Measurements from ENCODE around the gene KAZN. TPM values are rescaled to one million over a fixed set of nuclear protein-coding genes. Genes with fewer than 3 reads are reported as not detected.
A peak's percentile ranks its signal among the peaks of the same experiment; 100 is the strongest.

The KAZN gene
- total RNA-seq, 3 donors from 2014 or later, result 12.2 to 16.4 (median 16.2) TPM

DNA sequence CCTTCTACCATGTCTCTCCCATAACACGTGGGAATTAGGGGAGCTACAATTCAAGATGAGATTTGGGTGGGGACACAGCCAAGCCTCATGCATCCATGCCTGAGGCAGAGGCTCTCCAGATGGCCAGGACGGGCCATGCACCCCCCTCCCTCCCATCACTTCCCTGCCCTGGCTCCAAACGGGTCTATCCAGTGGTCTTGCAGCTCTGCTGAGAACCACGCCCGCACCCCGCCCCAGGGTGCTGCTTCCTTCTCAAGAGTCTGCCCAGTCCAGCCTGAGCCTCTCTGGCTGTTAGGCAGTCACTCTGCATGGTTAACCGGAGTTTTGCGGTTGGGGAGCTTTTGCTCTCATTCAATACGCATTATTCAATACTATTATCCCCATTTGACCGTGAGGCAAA, 423.6 kb downstream of the KAZN start:
- no peaks in the 10 kb centered on the region for H3K27me3 ChIP-seq
- peaks cover 0 to 3% of the 10 kb centered on the region in 2 donors for H3K4me1 ChIP-seq
- TF ChIP-seq POLR2A (IDR thresholded peaks at IDR 0.05) (no peak), POLR2AphosphoS5 (IDR thresholded peaks at IDR 0.05) (no peak), CTCF (IDR thresholded peaks at IDR 0.05) (no peak)
- intact Hi-C loops (cut with DNase I; ENCODE audit: low total_unique reads), result no loop called here
- H3K4me3 ChIP-seq, result no peak overlapping the region
- H3K9me3 ChIP-seq, result no peaks in the 10 kb centered on the region
- no peaks in the 10 kb centered on the region for H3K36me3 ChIP-seq
- peak overlapping the region; percentile 46 to 57 for H3K27ac ChIP-seq
- no peak for DNase-seq (ENCODE audit: low spot score in 2 of 2)

- Histone ChIP-seq H3K4me3 (no peak overlapping the region), H3K9me3 (no peaks in the 10 kb centered on the region), H3K27ac (peak overlapping the region in 1 of 2 donors; percentile 12), H3K36me3 (no peaks in the 10 kb centered on the region), H3K4me1 (peaks cover 3 to 5% of the 10 kb centered on the region in 2 donors), H3K27me3 (no peaks in the 10 kb centered on the region)
- no peak for TF ChIP-seq CTCF (IDR thresholded peaks at IDR 0.05)
- TF ChIP-seq POLR2A (IDR thresholded peaks at IDR 0.05), result no peak
- no peak for TF ChIP-seq POLR2AphosphoS5 (IDR thresholded peaks at IDR 0.05)
- intact Hi-C loops (cut with DNase I; ENCODE audit: low total_unique reads), result no loop called here
- no peak for DNase-seq (ENCODE audit: low spot score in 2 of 2)
These were observed 424.7 kb downstream of the KAZN start for GRCh38 chr1:15023205-15023604.

DNA sequence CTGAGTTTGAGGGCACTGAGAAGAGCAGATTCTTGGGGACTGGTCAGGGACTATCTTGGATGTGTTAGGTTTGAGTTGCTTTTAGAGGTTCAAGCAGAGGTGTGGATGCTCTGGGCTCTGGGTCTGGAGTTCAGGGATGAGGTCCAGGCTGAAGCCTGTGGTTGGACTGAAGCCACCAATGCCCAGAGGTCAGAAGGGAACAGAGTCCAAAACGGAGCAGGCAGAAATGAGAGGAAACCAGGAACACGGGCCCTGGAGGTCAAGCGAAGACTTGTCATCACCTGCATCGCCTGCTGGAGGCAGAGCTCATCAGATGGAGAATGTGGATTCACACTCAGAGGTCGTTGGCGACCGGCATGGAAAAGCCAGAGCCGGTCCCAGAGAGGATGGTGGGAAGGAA, 425.5 kb downstream of the KAZN start:
- DNase-seq (ENCODE audit: low spot score in 2 of 2), result no peak
- Histone ChIP-seq H3K4me3 (no peak overlapping the region), H3K9me3 (no peaks in the 10 kb centered on the region), H3K4me1 (peaks cover 3 to 6% of the 10 kb centered on the region in 2 donors), H3K27ac (peak overlapping the region in 1 of 2 donors; percentile 12), H3K27me3 (no peaks in the 10 kb centered on the region), H3K36me3 (no peaks in the 10 kb centered on the region)
- TF ChIP-seq POLR2A (IDR thresholded peaks at IDR 0.05), result no peak
- no peak for TF ChIP-seq POLR2AphosphoS5 (IDR thresholded peaks at IDR 0.05)
- no peak for TF ChIP-seq CTCF (IDR thresholded peaks at IDR 0.05)
- intact Hi-C loops (cut with DNase I; ENCODE audit: low total_unique reads), result no loop called here

DNA sequence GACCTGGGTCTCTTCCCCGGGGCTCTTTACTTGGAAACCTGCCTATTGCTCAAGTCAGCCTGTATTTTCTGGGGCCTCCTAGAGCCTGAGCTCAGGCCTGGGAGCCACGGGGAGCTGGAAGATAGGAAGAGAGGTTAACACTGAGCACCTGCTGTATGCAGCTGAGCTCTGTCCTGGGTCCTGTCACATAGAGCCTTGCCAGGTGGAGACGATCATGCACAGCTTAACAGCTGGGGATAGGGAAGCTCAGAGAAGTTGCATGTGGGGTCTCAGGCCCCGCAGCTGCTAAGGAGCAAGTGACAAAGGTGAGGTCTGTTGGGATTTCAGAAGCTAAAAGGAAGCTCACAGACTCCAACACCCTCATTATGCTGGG, 427.6 kb downstream of the KAZN start:
- no peaks in the 10 kb centered on the region for H3K27me3 ChIP-seq
- no peak overlapping the region for H3K4me3 ChIP-seq
- no peaks in the 10 kb centered on the region for H3K9me3 ChIP-seq
- TF ChIP-seq CTCF (IDR thresholded peaks at IDR 0.05) (no peak), POLR2A (IDR thresholded peaks at IDR 0.05) (no peak), POLR2AphosphoS5 (IDR thresholded peaks at IDR 0.05) (no peak)
- H3K4me1 ChIP-seq, result peaks cover 3 to 6% of the 10 kb centered on the region in 2 donors
- DNase-seq (ENCODE audit: low spot score in 2 of 2), result no peak
- H3K36me3 ChIP-seq, result no peaks in the 10 kb centered on the region
- H3K27ac ChIP-seq, result no peak overlapping the region
- intact Hi-C loops (cut with DNase I; ENCODE audit: low total_unique reads), result no loop called here

- DNase-seq (ENCODE audit: low spot score in 2 of 2), result peak; percentile 73 to 85
- peak; percentile 77 to 90 (median 85) for TF ChIP-seq CTCF (IDR thresholded peaks at IDR 0.05)
- peak in 1 of 3 donors; percentile 6 for TF ChIP-seq POLR2AphosphoS5 (IDR thresholded peaks at IDR 0.05)
- no peak for TF ChIP-seq POLR2A (IDR thresholded peaks at IDR 0.05)
- Histone ChIP-seq H3K36me3 (no peaks in the 10 kb centered on the region), H3K27ac (peak overlapping the region; percentile 54 to 75), H3K4me1 (peaks cover 0 to 6% of the 10 kb centered on the region in 2 donors), H3K9me3 (no peaks in the 10 kb centered on the region), H3K4me3 (no peak overlapping the region), H3K27me3 (no peaks in the 10 kb centered on the region)
- intact Hi-C loops (cut with DNase I; ENCODE audit: low total_unique reads), result no loop called here
These were observed 429.1 kb downstream of the KAZN start for GRCh38 chr1:15027515-15027986.
